CD14-positive monocyte (primary cell): ENCODE measurements around the gene TRAPPC6A. TPM values are rescaled to one million over a fixed set of nuclear protein-coding genes. Genes with fewer than 3 reads are reported as not detected.

Experiments
- DNase-seq, 3 donors: peaks; one replicate each; pipeline ENCODE4 v3.0.0-alpha.2; 2011 to 2022
- H2AFZ ChIP-seq: 2 replicates; pipeline ENCODE4 v1.6.0; 2012; ENCODE audit warnings: mild to moderate bottlenecking, low read depth, low read length, inconsistent platforms; ENCODE audit not compliant: insufficient read depth, poor library complexity, severe bottlenecking
- H3K27ac ChIP-seq, 2 donors: 1 replicate in 1 of 2; 2 replicates in 1 of 2; pipeline ENCODE4 v1.5.1; 2012 to 2013; ENCODE audit warnings: low read length in 2 of 2, control low read depth in 1 of 2, inconsistent platforms in 1 of 2, low read depth in 1 of 2, mild to moderate bottlenecking in 1 of 2
- H3K27me3 ChIP-seq, 2 donors: one replicate each; pipeline versions ENCODE4 v1.6.0 to v1.6.1; 2011 to 2013; ENCODE audit warnings: low read length in 2 of 2; ENCODE audit not compliant: control insufficient read depth in 2 of 2, insufficient read depth in 2 of 2
- H3K36me3 ChIP-seq, 2 donors: replicated peaks in 1 of 2; 1 replicate in 1 of 2; 2 replicates in 1 of 2; pipeline versions ENCODE4 v1.5.1 to v1.6.1; 2012 to 2013; ENCODE audit warnings: low read length in 2 of 2, control low read depth in 1 of 2, inconsistent platforms in 1 of 2, mild to moderate bottlenecking in 1 of 2; ENCODE audit not compliant: insufficient read depth in 2 of 2, control insufficient read depth in 1 of 2
- H3K4me1 ChIP-seq, 2 donors: 1 replicate in 1 of 2; 2 replicates in 1 of 2; pipeline versions ENCODE4 v1.5.1 to v1.6.1; 2012 to 2013; ENCODE audit warnings: low read length in 2 of 2, control low read depth in 1 of 2, inconsistent platforms in 1 of 2, mild to moderate bottlenecking in 1 of 2, moderate library complexity in 1 of 2; ENCODE audit not compliant: insufficient read depth in 2 of 2, control insufficient read depth in 1 of 2
- H3K4me2 ChIP-seq: replicated peaks from 2 replicates; pipeline ENCODE3; 2012; ENCODE audit warnings: low read length, moderate library complexity, mild to moderate bottlenecking; ENCODE audit not compliant: poor library complexity, severe bottlenecking; ENCODE audit errors: extremely low read depth
- H3K4me3 ChIP-seq, 3 experiments: fragments of 200-600 bp in 1 of 3; sonication (generic) in 1 of 3; replicated peaks in 1 of 3; 1 replicate in 2 of 3; 2 replicates in 1 of 3; pipeline ENCODE4 v1.5.1; 2011 to 2013; ENCODE audit warnings: low read length in 3 of 3, mild to moderate bottlenecking in 3 of 3, control low read depth in 2 of 3, low read depth in 2 of 3, inconsistent platforms in 1 of 3, moderate library complexity in 1 of 3
- H3K79me2 ChIP-seq: 2 replicates; pipeline ENCODE4 v1.6.0; 2012; ENCODE audit warnings: mild to moderate bottlenecking, control low read depth, inconsistent platforms, low read length, moderate library complexity; ENCODE audit not compliant: insufficient read depth
- H3K9ac ChIP-seq: 2 replicates; pipeline ENCODE4 v1.6.0; 2017; ENCODE audit warnings: low read length, mild to moderate bottlenecking; ENCODE audit not compliant: insufficient read depth, poor library complexity, severe bottlenecking
- H3K9me3 ChIP-seq, 2 donors: replicated peaks in 1 of 2; 1 replicate in 1 of 2; 2 replicates in 1 of 2; pipeline versions ENCODE4 v1.5.1 to v1.6.1; 2012 to 2013; ENCODE audit warnings: low read length in 2 of 2, control low read depth in 1 of 2; ENCODE audit not compliant: control insufficient read depth in 1 of 2, insufficient read depth in 1 of 2
- H4K20me1 ChIP-seq: 2 replicates; pipeline ENCODE4 v1.6.0; 2012; ENCODE audit warnings: mild to moderate bottlenecking, low read length, control low read depth, moderate library complexity; ENCODE audit not compliant: insufficient read depth
- H3K27ac Mint-ChIP-seq, 7 donors: one replicate each; pipeline ENCODE4 v1.8.0; 2020; ENCODE audit warnings: mild to moderate bottlenecking in 7 of 7, mixed read lengths in 7 of 7, moderate library complexity in 6 of 7, inconsistent platforms in 2 of 7
- H3K27me3 Mint-ChIP-seq, 3 donors: one replicate each; pipeline ENCODE4 v1.8.0; 2021 to 2022; ENCODE audit warnings: low read depth in 3 of 3, mild to moderate bottlenecking in 3 of 3, mixed read lengths in 3 of 3, moderate library complexity in 3 of 3, inconsistent platforms in 1 of 3
- H3K36me3 Mint-ChIP-seq, 2 donors: one replicate each; pipeline ENCODE4 v1.8.0; 2020; ENCODE audit warnings: mixed read lengths in 2 of 2, inconsistent platforms in 1 of 2, mild to moderate bottlenecking in 1 of 2
- H3K4me1 Mint-ChIP-seq: one replicate; pipeline ENCODE4 v1.8.0; 2020; ENCODE audit warnings: mild to moderate bottlenecking, mixed read lengths
- H3K4me3 Mint-ChIP-seq, 2 donors: one replicate each; pipeline ENCODE4 v1.8.0; 2020; ENCODE audit warnings: mild to moderate bottlenecking in 2 of 2, mixed read lengths in 2 of 2, moderate library complexity in 1 of 2
- H3K9me3 Mint-ChIP-seq, 7 donors: one replicate each; pipeline ENCODE4 v1.8.0; 2020 to 2022; ENCODE audit warnings: mixed read lengths in 7 of 7, mild to moderate bottlenecking in 6 of 7, moderate library complexity in 6 of 7, inconsistent platforms in 2 of 7
- CTCF ChIP-seq: fragments of 200-600 bp; IDR thresholded peaks from one replicate; pipeline ENCODE4 v1.8.0; 2022; ENCODE audit warnings: antibody characterized with exemption, mild to moderate bottlenecking
- WGBS: methylation state at CpG from one replicate; pipeline ENCODE4 v1.1.5; 2013; ENCODE audit warnings: missing lambda C conversion rate; ENCODE audit not compliant: insufficient coverage; 5-methylcytosine and 5-hydroxymethylcytosine counted together
- intact Hi-C, 2 donors: fragments of 100-400 bp; cut with micrococcal nuclease; formaldehyde crosslinking; loops; one replicate each; pipeline versions ENCODE4 v1.15.0 to v1.15.1; 2023
- polyA plus RNA-seq, 3 donors: library from polyadenylated mRNA; depleted of rRNA in 1 of 3; unstranded in 2 of 3; stranded (reverse) in 1 of 3; fragments of 300-500 nt in 2 of 3; fragments of >200 nt in 1 of 3; fragmentation: Illumina TruSeq in 2 of 3; gene quantifications; 1 replicate in 2 of 3; 2 replicates in 1 of 3; pipeline ENCODE4 v1.2.3, GENCODE V29; 2012 to 2021

Gene TRAPPC6A
- polyA plus RNA-seq, 3 donors: 49.7 to 82.7 (median 63.4) TPM

GRCh38 chr19:45136507-45137178 is 41.4 kb downstream of the TRAPPC6A start:
- Mint-ChIP-seq H3K4me3 (no peak overlapping the region), H3K36me3 (peaks cover 10 to 15% of the 10 kb centered on the region in 2 donors), H3K27ac (peak overlapping the region in 4 of 7 donors; percentile 2 to 64 (median 16)), H3K4me1 (peaks cover 6% of the 10 kb centered on the region), H3K27me3 (peaks cover 0 to 2% (median 2%) of the 10 kb centered on the region in 3 donors), H3K9me3 (no peaks in the 10 kb centered on the region)
- 100% methylated on average over 4 of the region's 12 CpGs for WGBS
- Histone ChIP-seq H3K4me3 (no peak overlapping the region), H3K27ac (no peak overlapping the region), H3K27me3 (no peaks in the 10 kb centered on the region), H3K9me3 (no peaks in the 10 kb centered on the region), H2AFZ (no peak overlapping the region), H3K36me3 (peaks cover 10 to 18% of the 10 kb centered on the region in 2 donors), H3K9ac (no peak overlapping the region), H3K4me2 (no peak overlapping the region), H4K20me1 (peaks cover 49% of the 10 kb centered on the region), H3K4me1 (no peaks in the 10 kb centered on the region), H3K79me2 (peaks cover 13% of the 10 kb centered on the region)
- TF ChIP-seq CTCF: no peak
- intact Hi-C loops: no loop called here
- no peak for DNase-seq

DNA sequence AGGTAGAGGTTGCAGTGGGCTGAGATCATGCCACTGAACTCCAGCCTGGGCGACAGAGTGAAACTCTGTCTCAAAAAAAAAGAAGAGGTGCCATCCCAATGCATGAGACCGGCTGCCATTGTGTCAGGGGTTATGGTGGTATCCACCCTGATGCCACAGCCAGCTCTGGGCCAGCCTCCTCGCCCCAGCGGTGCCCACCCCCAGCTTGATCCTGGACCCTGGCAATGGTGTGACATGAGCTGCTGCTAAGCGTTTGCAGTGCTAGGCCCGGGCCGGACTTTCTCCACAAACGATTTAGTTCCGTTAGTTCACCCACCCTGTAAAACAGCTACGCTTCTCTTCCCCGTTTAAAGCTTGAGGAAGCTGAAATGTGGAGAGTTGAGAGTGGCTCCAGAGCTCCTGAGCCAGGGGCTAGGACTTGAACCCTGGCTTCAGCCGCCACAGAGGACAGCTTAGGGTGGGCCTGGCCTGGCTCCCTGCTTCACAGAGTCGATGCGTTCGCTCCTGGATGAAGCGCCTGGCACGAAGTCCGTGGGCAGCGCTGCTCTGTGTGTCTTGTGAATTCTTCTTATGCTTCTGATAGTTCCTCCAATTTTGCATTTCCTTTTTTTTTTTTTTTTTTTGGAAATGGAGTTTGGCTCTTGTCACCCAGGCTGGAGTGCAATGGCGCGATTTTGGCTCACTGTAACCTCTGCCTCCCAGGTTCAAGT is 42.7 kb downstream of the TRAPPC6A start:
- Histone ChIP-seq H3K4me3 (no peak overlapping the region), H3K79me2 (peaks cover 13% of the 10 kb centered on the region), H2AFZ (no peak overlapping the region), H3K4me1 (no peaks in the 10 kb centered on the region), H3K27ac (no peak overlapping the region), H4K20me1 (peaks cover 60% of the 10 kb centered on the region), H3K9ac (no peak overlapping the region), H3K27me3 (no peaks in the 10 kb centered on the region), H3K4me2 (no peak overlapping the region), H3K36me3 (peaks cover 0 to 5% of the 10 kb centered on the region in 2 donors), H3K9me3 (no peaks in the 10 kb centered on the region)
- Mint-ChIP-seq H3K36me3 (peaks cover 2 to 4% of the 10 kb centered on the region in 2 donors), H3K9me3 (no peaks in the 10 kb centered on the region), H3K4me1 (peaks cover 6% of the 10 kb centered on the region), H3K4me3 (no peak overlapping the region), H3K27me3 (peaks cover 0 to 2% (median 2%) of the 10 kb centered on the region in 3 donors), H3K27ac (peak overlapping the region in 3 of 7 donors; percentile 54 to 63 (median 54))
- no peak for TF ChIP-seq CTCF
- DNase-seq: no peak
- WGBS: 94% methylated on average over 7 of the region's 21 CpGs
- intact Hi-C loops: no loop called here
